ENCODE results near the gene TRIM66.

TRIM66 gene

DNA sequence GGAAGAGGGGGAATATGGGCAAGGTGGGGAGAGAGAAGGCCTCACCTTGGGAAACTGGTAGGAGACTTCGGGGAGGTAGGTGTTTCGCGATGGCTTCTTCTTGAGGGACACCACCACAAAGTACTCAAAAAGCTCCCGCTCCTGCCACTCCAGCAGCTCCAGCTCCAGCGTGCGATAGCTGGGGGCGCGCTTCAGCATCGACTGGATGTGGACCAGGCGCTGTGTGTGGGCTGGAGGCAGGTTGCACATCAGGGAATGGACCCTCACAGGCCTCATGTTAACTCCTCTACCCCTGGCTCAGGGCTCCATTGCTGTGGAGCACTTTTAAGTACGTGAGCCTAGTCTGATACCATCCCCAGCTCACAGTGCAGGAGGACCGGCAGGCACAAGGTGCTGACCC, 30.0 kb upstream of the TRIM66 start:
- no peak for DNase-seq

DNA sequence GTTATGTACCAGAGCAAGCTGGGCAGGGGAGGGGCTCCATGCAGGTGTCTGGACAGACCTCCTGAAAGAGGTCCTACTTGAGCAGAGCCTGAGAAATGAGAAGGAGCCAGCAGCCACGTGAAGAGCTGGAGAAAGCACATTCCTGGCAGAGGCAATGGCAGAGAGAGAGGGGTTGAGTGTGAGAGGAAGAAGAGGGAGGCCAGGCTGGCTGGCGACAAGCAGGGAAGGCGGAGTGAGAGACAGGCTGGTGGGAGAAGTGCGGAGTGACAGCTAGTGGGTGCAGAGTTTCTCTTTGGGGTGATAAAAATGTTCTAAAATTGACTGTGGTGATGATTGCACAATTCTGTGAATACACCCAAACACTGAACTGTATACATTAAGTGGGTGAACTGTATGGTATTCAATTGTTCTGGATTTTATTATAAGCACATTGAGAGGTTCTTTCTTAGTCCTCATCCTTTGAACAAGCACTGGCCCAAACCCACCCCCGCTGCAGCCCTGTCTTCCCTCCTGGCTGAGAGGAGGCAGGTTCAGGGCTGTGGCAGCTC, 29.5 kb upstream of the TRIM66 start:
- no peak for DNase-seq

DNA sequence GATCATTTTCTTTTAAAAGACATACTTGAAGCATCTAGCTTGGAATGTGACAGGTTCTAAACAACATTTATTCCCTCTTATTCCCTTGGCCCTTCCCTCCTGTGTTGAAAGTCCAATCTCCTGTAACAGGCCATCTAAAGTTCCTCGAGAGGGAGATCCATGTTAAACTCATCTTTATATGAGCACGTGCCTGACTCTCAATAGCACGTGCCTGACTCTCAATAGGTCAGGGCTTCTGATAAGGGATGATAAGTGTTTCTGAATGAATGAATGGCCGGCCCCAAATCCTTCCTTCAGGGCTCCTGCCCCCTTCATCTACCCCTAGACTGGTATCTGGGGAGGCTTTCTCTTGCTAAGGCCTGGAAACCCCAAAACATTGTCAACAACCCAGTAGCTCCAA, 27.3 kb upstream of the TRIM66 start:
- DNase-seq = no peak

DNA sequence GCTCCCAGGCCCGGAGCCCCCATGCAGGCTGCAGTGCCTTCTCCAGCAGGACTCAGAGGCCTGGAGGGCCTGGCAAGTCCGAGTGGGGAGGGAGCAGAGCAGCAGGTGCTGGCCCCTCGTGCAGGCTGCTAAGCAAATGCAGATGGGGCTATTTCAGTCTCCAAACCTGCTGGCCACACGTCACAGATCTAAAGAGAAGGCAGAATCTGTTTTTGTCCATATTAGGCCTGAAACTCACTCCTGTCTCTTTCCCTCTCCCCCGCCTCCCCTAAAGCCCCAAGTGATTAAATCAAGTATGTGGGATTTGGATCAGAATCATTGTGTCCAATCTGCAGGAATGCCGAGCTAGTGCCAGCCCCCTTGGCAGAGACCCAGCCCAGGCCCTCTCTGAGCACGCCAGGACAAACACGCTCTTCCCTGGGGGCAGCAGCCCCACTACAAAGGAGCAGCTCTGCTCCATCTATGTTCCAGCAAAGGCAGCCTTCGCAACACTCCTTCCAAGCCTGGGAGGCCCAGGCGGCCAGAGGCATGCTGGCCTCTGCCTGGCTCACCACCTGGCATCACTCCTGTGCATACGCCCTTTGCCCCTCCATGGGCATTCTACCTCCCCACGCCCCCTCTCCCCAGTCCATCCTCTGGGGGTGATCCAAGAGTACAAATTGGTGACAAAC, 26.7 kb upstream of the TRIM66 start:
- DNase-seq = no peak

DNA sequence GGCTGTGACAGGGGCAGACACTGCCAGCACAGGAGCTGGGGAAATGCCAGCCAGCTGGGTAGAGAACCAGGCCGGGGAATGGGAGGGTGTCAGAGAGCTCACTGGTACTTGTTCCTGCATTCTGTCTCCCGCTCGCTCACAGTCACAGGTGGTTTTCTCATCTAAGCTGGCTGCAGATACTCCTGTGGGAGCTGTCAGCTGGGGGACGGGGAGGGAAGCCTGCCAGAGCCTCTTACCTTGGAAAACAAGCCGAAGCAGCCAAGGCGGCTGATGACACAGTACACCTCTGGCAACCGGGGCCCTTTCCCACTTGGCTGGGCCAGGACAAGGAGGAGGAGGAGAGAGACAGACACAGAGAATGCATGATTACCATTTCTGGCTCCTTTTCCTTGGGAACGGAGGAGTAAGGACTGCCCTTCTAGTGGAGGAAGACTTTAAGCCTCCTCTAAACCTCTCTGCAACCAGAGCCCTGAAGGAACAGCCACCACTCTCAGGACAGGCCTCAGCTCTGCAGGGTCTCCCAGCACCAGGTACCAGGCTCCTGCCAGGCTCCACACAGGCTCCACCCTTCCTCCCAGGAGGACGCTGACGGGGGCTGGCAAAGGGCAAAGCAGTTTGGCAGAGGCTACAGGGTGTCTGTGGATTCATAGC, 25.2 kb upstream of the TRIM66 start:
- DNase-seq = no peak

DNA sequence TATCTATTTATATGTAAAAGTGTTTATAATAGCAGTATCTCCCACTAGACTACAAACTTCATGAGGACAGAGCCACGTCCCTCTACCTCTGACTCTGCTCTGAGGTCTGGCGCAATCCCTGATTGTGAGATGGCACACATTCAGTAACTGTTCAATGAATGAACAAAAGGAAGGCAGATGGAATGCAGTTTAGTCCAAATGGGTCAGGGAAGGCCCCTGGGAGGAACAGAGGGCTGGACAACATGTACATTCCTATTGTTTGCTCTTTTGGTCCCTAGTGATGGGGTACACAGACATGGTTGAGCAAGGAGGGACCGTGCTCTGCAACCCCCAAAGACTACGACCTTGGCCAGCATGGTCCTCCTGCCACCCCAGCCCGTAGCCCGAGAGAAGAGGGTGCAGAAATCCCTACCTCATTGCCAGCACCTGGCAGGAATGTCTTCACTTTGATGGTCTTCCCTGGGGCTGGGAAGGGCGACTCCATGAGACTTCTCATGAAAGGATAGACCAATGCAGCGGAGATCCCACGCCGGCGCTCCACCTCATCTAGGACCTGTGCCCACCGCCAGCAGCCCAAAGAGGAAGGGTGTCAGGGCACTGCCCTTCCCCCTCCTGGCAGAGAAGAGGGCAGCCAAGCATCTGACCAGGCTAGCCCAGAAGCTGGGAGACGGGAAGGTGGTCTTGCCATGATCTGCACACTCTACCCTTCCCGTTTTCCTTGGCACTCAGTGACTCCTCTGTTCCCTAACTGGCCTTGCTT, 24.4 kb upstream of the TRIM66 start:
- no peak for DNase-seq

DNA sequence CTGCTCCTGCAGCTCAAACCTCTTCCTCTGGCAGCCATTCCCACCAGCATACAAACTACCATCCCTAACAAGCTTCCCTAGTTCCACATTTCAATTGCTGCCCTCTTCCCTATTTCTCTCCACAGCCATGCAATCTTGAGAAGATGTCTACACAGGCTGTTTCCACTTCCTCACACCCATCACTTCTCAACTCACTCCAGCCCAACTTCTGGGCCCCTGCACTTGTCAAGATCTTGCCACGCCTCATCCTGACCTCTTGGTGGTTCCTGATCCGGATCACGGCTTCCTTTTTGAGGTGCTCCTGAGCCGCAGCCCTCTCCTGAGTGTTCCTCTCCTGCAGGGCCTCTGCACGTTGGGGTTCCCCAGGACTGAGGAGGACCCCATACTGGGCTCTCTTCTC, 22.7 kb upstream of the TRIM66 start:
- no peak for DNase-seq

DNA sequence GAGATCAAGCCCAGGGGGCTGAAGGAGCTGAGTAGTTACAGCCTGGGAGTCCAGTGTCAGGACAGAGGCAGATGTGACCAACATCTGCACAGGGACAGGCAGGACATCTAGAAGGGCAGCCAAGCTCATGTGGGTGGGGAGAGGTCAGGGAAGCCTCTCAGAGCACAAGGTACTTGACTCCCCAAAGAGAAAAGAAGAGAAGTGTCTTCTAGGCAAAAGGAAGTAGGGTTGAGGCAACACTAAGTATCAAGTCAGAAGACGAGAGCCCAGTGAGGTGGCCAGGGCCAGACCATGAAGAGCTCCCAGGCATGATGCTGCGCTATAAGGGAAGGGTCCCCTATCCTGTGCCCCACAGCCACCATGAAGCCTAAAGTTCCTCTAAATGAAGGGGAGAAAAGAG, 21.7 kb upstream of the TRIM66 start:
- no peak for DNase-seq

DNA sequence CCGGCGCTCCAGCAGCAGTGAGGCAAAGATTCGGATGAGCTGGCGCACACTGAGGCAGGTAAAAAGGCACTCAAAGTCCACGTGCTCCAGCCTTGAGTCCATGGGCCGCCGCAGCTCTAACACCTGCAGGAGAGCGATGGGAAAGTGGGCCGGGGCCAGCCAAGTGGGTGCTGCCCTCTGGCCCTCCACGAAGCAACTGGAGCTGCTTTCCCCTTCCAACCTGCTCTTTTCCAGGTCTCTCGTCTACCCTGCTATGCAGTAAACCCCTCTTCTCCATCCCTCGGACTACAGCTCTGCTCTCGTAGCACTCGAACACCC, 20.1 kb upstream of the TRIM66 start:
- no peak for DNase-seq

DNA sequence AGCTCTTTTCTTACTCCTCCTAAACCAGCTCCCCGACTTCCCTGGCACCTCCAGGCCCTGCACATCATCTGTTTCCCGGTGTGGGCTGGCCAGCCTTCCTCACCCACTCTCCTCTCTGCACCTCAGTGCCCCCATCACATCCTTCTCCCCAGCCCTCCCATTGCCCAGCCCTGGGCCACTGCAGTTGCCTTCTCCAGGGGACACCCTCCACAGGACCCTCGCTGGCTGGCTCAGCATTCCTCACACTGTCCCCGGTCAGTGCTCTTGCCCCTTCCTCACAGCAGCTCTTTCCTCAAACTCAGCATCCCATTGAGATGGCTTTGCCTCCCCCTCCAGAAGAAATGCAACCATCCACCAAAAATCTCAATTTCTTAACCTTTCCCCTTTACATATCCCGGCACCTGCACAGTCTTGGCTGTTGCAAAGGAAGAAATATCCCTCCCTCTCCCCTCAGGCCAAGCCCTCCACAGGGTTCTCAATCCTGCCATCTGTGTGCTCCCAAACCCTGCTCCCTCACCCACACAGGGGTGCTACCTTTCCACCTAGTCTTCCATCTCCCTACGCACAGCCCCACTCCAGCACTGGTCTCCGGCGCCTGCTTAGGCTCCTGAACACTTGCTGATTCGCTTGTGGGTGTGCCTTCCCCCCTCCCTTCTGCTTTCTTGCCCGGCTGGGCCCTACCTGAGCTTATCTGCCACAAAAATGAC, 19.6 kb upstream of the TRIM66 start:
- DNase-seq = no peak

DNA sequence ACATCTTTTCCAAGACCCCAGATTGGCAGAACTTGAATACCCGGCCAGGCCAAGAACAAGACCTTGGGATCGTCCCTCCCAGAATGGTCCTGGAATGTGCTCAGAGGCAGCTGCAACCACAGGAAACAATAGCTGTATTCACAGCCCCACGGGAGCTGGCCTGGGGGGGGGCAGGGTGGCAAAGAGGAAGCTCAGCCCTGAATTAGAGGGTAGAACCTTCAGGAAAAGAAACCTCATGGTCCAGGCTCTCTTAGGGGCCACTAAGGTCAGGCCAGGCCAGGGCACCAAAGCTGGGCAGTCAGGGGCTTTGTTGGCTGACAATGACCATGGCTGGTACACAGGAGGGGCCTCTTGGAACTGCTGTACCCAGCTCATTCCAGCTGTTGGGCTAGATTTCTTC, 17.4 kb upstream of the TRIM66 start:
- no peak for DNase-seq

DNA sequence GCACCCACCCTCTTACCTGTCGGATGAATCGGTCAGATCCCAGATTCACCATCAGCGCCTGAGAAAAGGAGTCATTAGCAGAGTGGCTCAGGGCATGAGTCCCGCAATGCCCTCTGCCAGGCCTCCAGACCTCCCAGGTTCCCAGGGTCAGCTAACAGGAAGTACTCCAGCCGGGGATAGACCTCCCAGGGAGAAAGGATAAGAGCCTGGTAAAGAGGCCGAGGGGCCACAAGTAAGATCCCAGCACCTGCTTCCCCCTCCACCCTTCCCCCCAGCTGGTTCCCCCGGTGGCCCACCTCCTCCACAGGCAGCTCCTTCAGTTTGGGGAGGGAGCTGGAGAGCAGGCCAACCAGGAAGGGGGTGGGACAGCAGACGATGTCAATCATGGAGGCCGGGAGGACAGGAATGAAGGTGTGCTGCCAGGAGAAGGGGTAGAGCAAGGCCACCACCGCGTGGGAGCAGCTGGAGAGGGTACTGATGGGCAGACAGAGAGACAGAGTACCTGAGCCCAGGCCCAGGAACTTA, 16.5 kb upstream of the TRIM66 start:
- DNase-seq = no peak

DNA sequence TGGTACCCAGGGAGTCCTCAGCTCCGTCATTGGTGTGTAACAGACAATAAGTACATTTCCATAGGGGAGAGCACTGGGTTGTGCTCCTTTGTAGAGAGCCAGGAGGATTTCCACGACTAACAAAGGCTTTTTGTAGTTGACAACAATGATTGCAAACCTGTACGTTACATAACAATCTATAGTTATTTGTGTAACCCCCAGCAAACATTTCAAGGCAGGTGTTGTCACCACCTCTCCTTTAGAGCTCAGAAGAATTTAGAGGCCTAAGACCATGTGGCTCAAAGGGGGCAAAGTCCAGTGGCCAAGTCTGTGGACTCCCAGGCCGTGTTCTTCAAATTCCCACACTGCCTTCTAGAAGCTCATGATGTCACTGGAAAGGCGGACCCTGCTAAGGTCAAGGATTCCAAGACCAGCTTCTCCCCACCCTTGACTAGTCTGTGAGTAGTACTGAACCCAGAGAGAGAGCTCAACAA, 15.9 kb upstream of the TRIM66 start:
- no peak for DNase-seq

DNA sequence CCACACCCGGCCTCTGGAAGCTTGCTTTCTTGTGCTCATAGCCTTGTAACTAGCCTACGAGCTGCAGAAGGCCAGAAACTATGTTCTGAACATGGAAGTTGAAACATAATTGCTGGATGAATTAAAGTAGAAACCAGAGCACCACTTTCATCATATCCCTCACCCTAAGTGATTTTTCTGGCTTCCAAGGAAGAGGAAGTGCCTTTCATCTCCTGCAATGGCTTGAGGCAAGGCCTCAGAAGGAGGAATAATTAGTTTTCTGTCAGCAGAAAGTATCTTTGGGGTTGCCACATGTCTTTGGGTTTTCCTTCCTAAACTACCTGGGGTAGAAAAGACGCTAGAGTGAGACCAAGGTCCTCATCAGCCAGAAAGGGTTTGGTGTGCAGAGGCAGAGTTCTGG, 14.6 kb upstream of the TRIM66 start:
- no peak for DNase-seq

DNA sequence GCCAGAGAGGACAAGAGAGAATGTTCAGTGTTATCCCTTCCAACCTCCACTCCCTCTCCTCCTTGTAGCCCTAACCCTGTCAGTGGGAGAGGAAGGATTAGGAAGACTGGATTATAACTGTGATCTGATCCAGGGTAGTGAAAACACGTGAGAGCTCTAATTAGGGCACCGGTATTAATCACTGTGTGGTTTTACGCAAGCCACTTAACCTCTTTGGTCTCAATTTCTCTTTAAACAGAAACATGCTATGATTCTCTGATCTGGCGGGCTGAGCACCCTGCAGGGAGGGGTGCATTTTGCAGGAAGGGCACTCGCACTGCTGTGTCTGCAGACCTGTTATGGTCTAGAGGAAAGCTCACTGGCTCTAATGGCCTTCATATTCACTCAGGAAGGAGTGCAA, 11.7 kb upstream of the TRIM66 start:
- DNase-seq = no peak

DNA sequence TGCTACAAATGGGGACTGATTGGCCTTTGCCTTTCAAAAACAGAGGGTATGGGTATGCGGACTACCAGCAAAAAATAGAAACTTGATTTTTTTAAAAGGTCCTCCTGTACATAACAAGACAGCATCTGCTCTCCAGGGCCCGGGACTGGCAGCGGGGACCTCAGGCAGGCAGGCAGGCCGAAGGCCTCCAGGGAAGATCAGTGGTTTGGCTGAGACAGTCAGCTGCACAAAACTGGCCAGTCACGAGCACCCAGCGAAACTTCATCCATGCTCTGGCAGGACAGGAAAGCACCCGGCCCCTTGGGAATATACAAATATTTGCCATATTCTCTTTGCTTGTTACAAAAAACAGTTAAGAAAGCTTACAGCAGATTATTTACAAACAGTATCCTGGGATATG, 11.1 kb upstream of the TRIM66 start:
- no peak for DNase-seq

DNA sequence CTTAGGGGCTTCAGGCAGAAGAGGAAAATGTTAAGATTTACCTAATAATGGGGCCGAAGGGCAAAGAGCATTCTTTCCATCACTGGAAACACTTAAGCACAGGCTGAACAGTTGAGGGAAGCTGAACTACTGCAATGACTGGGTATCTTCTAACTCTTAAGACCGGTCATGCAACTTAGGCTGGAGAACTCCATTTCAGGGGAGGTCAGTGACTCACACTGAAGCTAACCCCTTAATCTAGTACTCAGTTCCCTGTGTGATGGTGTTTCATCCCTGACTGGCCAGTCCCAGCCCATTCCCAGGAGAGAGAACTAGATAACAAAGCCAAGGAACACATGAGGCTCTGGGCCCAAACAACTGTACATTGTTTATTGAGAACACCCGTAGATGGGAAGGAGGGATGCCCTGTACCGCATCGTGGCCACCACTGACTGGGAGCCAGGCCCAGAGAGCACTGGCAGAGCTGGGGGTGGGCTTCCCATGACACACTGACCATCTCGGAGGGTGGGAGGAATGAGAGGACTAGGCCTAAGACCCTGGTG, 10.6 kb upstream of the TRIM66 start:
- DNase-seq = no peak

DNA sequence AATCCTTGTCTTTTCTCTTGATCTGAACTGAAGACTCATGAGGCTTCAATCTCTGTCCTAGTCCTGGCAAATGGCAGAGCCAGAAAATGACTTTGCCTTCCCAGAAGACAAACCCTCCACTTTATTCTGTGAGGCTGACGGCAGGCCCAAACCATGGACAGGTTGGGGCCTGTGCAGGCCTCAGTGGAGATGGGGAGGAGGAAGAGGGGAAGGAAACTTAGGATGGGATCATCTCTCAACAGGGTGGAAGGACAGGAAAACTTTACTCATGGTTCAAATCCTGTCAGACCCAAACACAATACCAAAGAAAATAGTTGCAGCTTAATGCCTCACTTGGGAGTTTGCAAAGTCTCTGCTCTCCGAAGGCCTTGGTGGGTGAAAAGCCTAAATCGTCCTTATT, 10.0 kb upstream of the TRIM66 start:
- DNase-seq = no peak

DNA sequence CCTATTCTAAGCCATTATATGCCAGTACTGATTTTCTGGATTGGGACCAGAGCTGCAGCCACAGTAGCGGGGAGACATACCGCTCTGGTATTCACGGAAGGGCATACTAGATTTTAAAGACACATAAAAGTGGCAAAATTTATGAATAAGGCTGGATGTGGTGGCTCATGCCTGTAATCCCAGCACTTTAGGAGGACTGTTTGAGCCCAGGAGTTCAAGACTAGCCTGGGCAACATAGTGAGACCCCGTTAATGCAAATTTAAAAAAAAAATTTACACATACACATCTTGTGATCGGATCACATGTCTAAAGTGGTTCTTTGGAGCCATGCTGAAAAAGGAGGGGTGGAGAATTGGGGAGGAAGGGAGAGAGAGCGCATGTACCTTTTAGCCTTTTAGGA, 9.1 kb upstream of the TRIM66 start:
- DNase-seq = no peak

DNA sequence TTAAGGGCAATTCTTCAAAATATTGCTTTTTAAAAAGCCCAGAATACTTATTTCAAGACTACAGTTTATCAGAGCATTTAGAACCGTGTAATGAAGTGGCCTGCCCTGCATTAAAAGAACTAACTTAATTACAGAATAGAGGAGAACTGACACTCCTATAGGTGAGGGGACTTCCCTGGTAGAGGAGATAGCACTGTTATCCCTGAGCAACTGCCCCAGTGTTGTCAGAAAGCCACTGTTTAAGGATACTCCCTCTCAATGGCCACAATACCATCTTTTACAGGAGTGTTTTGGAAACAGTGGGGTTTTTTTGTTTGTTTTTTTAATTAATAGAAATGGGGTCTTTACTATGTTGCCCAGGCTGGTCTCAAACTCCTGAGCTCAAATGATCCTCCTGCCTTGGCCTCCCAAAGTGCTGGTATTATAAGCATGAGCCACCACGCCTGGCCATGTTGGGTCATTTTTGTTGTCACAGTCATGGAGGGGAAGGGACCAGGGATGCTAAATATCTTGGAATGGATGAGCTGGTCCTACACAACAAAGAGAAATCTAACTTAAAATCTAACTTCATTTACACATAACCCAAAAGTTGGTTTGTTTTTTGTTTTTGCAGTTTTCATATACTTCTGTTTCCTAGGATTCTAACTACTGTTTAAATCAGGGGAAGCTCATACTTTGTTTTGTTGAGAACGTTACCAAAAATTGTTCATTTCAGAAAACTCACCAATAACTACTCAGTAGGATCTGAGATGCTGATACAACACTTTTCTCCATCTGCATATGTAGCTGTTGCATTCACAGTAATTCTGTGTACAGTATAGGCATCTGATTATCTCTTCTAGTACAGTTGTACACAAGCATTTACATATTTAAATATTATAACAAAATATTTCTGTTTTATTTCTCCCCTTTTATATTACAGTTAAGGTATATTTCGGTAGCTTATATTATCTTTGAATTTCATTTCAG, 8.2 kb upstream of the TRIM66 start:
- no peak for DNase-seq

DNA sequence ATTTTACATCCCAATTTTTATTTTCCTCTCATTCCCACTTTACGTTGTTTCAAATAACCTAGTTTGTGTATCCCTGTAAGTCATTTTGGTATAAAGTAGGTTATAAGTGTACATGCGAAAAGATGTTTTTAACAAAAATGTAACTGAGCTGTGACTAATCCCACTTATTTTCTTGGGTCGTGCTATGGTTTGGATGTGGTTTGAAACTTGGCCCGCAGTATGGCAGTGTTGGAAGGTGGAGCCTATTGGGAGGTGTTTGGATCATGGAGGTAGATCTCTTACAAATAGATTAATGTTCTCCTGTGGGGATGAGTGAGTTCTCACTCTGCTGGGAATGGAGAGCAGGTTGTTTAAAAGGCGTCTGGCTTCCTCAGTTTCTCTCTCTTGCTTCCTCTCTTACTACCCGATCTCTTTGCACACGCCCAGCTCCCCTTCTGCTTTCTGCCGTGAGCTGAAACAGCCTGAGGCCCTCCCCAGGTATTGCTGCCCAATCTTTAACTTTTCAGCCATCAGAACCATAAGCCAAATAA, 7.3 kb upstream of the TRIM66 start:
- no peak for DNase-seq

All from CD4-positive, alpha-beta T cell treated with Interleukin-17A for 1 hour (primary cell).